AG09319 (cell line): ENCODE data around the gene GAS6.
"Not testable (repeated sequence)": the region's sequence is repeated elsewhere in the genome, so short reads cannot be mapped to it uniquely, and the experiment has no call there.

Experiments
- DNase-seq: peaks from one replicate; pipeline ENCODE4 v3.0.0-alpha.2; 2010; ENCODE audit warnings: low read depth; ENCODE audit errors: extremely low read depth
- CTCF ChIP-seq: IDR thresholded peaks from 2 replicates; pipeline ENCODE4 v1.5.1; 2011; ENCODE audit warnings: low read depth, mild to moderate bottlenecking, inconsistent platforms, low read length, moderate library complexity

GAS6 gene

GRCh38 chr13:113796964-113797676 lies 66.8 kb downstream of the GAS6 start:
- TF ChIP-seq CTCF, result no peak
- DNase-seq, result no peak

- no peak for TF ChIP-seq CTCF
- DNase-seq, result no peak
These were observed 67.5 kb downstream of the GAS6 start for GRCh38 chr13:113796211-113796963.

GRCh38 chr13:113795362-113795761 lies 68.5 kb downstream of the GAS6 start:
- DNase-seq, result not testable (repeated sequence)

- TF ChIP-seq CTCF, result no peak
- no peak for DNase-seq
These were observed 69.1 kb downstream of the GAS6 start for GRCh38 chr13:113794764-113795173.

- no peak for DNase-seq
- no peak for TF ChIP-seq CTCF
These were observed 69.8 kb downstream of the GAS6 start for GRCh38 chr13:113794086-113794485.

GRCh38 chr13:113793718-113794085 lies 70.2 kb downstream of the GAS6 start:
- no peak for TF ChIP-seq CTCF
- DNase-seq, result no peak

- TF ChIP-seq CTCF, result no peak
- no peak for DNase-seq
These were observed 70.8 kb downstream of the GAS6 start for GRCh38 chr13:113792886-113793717.
